Measurements from ENCODE around the gene MYL10.
"Not testable (repeated sequence)": the region's sequence is repeated elsewhere in the genome, so short reads cannot be mapped to it uniquely, and the experiment has no call there.

Gene MYL10

DNA sequence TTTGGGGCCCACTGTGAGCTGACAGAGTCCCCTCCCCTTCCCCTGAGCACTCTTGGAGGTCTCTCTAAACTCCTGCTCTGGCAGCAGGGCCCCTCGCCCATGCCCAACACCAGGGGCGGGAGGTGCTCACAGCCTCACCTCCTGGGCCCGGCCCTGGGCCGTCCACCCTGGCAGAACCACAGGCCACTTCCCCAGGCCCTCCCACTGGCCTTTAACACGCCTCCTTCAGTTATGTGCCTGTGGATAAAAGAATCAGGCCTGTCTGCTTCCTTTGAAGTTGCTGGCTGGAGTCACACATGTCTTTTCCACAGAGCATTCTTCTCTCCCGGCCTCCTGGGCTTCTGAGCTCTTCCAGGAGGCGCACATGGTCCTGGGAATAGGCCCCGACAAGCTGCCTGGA is 10.2 kb downstream of the MYL10 start:
- peak; percentile 74 for DNase-seq (ENCODE audit: low spot score)

DNA sequence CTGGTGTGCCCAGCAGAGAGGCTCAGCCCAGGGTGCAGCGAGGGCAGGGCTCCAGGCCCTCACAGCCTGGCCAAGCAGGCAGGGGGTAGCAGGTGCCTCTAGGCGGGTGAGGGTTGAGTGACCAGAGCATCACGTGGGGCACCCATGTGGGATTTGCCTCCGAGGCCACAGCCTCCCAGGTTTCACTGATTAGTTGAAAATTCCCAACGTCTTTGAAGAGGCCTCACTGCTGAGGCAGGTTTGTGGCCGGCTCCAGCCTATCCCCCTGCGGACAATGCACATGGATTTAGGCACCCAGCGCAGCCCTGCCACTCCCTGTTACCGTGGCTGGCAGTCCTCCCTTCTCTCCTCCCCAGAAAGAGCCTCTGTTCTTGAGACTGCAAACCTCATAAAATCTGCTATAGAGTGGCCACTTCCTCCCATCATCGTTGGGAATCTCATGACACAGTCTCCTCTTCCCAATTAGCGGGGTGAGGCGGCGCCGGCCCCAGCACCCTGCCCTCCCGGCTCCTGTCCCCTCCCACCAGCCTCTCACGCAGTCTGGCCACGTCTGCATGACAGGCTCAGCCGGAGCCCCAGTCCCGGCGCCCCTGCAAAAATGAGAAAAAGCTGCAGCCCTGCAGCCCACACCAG is 10.8 kb downstream of the MYL10 start:
- peak; percentile 79 for DNase-seq (ENCODE audit: low spot score)

GRCh38 chr7:101617451-101618206 is 11.5 kb downstream of the MYL10 start:
- DNase-seq (ENCODE audit: low spot score) = no peak

- DNase-seq (ENCODE audit: low spot score) = no peak
Measured at GRCh38 chr7:101615446-101615845, 13.7 kb downstream of the MYL10 start.

- DNase-seq (ENCODE audit: low spot score) = peak; percentile 77
Measured at GRCh38 chr7:101614939-101615302, 14.2 kb downstream of the MYL10 start.

- no peak for DNase-seq (ENCODE audit: low spot score)
Measured at GRCh38 chr7:101614098-101614938, 14.8 kb downstream of the MYL10 start.

- no peak for DNase-seq (ENCODE audit: low spot score)
Measured at GRCh38 chr7:101612885-101613515, 16.1 kb downstream of the MYL10 start.

DNA sequence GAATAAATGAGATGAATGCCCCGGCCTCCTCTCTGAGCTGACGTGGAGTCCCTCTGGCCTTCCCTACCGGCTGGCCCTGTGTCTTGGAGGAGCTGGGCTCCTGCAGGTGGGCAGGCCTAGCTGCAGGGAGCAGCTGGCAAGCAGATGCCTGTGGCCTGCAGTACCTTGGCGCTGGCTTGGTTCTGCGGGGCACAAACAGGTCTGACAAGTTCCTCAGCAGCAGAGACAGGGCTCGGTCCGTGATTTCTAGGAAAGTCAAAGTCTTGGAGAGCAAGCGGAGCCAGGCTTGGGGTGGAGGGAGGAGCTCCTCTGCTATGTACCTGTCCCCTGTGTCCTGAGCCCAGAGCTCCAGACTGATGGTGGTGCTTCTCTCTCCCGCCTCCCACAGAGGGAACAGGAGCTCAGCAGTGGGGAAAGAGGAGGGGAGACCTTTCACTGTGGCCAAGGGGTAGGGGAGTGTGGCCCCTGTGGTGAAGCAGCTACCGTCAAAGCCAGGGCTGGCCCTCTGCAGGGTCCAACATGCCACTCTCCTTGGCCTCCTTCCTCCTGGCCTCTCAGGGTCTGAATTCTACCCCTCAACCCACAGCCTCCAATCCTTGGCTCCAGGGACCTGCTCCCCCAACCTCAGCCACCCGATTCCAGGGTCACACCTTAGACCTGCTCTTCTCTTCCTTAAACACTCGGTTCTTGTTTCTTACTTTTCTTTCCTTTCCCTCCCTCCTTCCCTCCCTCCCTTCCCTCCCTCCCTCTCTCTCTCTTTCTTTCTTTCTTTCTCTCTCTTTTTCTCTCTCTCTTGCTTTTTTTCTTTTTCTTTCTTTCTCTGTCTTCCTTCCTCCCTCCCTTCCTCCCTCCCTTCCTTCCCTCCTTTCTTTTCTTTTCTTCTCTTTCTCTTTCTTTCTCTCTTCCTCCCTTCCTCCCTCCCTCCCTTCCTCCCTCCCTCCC is 20.1 kb downstream of the MYL10 start:
- DNase-seq (ENCODE audit: low spot score) = no peak

DNA sequence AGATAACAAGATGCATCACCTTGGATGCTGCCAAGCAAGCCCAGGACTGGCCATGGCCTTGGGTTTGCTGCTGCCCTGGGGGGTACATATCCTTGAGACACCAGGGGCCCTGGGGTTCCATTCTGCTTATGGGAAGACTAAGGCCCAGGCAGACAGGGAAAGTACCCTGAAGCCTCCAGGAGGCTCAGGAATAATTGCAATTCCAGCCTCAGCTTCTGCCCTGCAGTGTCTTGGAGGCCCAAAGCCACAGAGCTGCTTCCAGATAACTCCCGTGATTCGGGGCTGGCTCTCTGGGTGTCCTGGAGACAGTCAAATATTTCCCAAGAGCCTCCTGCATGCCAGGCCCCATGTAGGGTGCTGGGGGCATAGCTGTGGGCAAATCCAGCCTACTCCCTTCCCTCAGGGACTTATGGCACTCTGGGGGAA is 22.6 kb downstream of the MYL10 start:
- no peak for DNase-seq (ENCODE audit: low spot score)

GRCh38 chr7:101605611-101606497 is 23.2 kb downstream of the MYL10 start:
- DNase-seq (ENCODE audit: low spot score) = no peak

GRCh38 chr7:101604934-101605332 is 24.2 kb downstream of the MYL10 start:
- DNase-seq (ENCODE audit: low spot score) = not testable (repeated sequence)

DNA sequence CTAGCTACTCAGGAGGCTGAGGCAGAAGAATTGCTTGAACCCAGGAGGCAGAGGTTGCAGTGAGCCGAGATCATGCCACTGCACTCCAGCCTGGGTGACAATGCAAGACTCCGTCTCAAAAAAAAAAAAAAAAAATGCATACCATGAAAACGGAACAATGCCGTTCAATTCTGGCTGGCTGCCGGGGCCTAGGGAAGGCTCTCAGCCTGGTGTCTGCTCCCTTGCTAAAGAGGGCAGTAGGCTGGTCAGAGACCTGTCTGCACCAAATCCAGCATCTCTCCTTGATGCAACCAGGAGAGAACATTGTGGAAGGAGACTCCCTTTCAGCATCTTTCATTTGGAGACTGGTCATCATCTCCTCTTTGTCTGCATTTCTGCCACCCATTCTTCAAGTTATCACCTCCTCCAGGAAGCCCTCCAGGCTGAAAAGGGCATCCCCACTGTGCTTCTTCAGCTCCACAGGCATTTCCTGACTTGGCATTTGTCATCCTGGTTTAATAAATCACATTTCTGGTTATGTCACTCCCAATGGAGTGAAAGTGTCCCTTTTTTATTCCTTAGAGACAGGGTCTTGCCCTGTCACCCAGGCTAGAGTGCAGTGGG is 24.7 kb downstream of the MYL10 start:
- DNase-seq (ENCODE audit: low spot score) = no peak

- peak; percentile 90 for DNase-seq (ENCODE audit: low spot score)
Measured at GRCh38 chr7:101602484-101603241, 26.4 kb downstream of the MYL10 start.

DNA sequence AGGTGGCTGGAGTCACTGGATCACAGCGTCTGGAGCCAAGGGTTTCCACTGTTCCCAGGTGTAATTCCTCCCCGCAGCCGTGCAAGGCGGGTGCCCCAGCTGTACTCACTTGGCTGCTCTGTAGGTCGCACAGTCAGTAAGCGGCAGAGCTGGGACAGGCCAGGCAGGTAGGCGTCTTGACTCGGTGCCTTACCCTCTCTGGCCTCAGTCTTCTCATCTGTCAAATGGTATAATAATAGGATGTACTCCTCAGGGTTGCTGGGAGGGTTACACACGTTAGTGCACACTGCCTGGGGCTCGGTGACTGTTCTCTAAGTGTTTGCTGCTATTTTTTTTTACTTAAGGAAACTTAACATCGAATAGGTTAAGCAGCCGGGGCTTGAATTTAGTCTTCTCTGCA is 27.0 kb downstream of the MYL10 start:
- no peak for DNase-seq (ENCODE audit: low spot score)

GRCh38 chr7:101599787-101600186 is 29.3 kb downstream of the MYL10 start:
- DNase-seq (ENCODE audit: low spot score) = no peak

GRCh38 chr7:101598986-101599771 is 29.9 kb downstream of the MYL10 start:
- DNase-seq (ENCODE audit: low spot score) = no peak

- DNase-seq (ENCODE audit: low spot score) = no peak
Measured at GRCh38 chr7:101598422-101598985, 30.6 kb downstream of the MYL10 start.

GRCh38 chr7:101597941-101598340 is 31.2 kb downstream of the MYL10 start:
- no peak for DNase-seq (ENCODE audit: low spot score)
